HCT116 (cell line): ENCODE results near the gene BHMT. TPM values are rescaled to one million over a fixed set of nuclear protein-coding genes. Genes with fewer than 3 reads are reported as not detected.

Experiments used
- ATAC-seq: fragments of 200-7000 bp; cut with Tn5 transposase; 2 replicates; pipeline ENCODE4 v1.9.1; 2020; ENCODE audit warnings: mild to moderate bottlenecking, moderate library complexity
- BruUV-seq: library from RNA; stranded (reverse); fragments of 400-500 nt; replicated peaks from 2 replicates; lab custom pipeline; 2021; lab: Mats Ljungman, UMichigan
- CTCF ChIA-PET: fragments of 300-600 bp; sonication (Branson Sonifier 250); formaldehyde crosslinking; loops from one replicate; lab custom pipeline; 2021; ENCODE audit warnings: antibody characterized with exemption; lab: Charles Lee
- POLR2A ChIA-PET: fragments of 300-600, 350-600 bp; sonication (Branson Sonifier 250); formaldehyde crosslinking; loops from one replicate; lab custom pipeline; 2021; ENCODE audit warnings: antibody characterized with exemption; lab: Charles Lee
- RAD21 ChIA-PET, 2 experiments: fragments of 300-600 bp; sonication (Branson Sonifier 250); formaldehyde crosslinking; loops; one replicate each; lab custom pipeline; 2023; ENCODE audit warnings: low total read pairs in 2 of 2; ENCODE audit not compliant: uncharacterized antibody in 2 of 2, unreplicated experiment in 2 of 2, low non-redundant PET in 1 of 2; lab: Charles Lee
- DNase-seq: peaks from one replicate; pipeline ENCODE4 v3.0.0-alpha.2; 2010; ENCODE audit warnings: low read depth, low spot score
- H2AFZ ChIP-seq: fragments of 200-600 bp; shearing (Covaris generic), sonication (generic); 2 replicates; pipeline ENCODE4 v1.6.1; 2017; ENCODE audit warnings: low read depth, mixed run types, mixed read lengths, antibody characterized with exemption, low read length; ENCODE audit not compliant: poor library complexity, severe bottlenecking
- H3K27ac ChIP-seq: 2 replicates; pipeline ENCODE4 v1.5.1; 2012; ENCODE audit warnings: low read depth, low read length
- H3K27me3 ChIP-seq: fragments of 200-600 bp; sonication (generic); 2 replicates; pipeline ENCODE4 v1.6.1; 2016; ENCODE audit warnings: mixed run types, low read length, mixed read lengths; ENCODE audit not compliant: insufficient read depth
- H3K36me3 ChIP-seq, 2 experiments: fragments of 200-500 bp in 1 of 2; fragments of 200-600 bp in 1 of 2; sonication (Bioruptor generic) in 1 of 2; sonication (generic) in 1 of 2; 2 replicates each; pipeline versions ENCODE4 v1.5.1 to v1.6.1; 2014 to 2016; ENCODE audit warnings: low read length in 2 of 2, inconsistent platforms in 1 of 2, mixed read lengths in 1 of 2, mixed run types in 1 of 2; ENCODE audit not compliant: insufficient read depth in 2 of 2, control insufficient read depth in 1 of 2
- H3K4me1 ChIP-seq, 2 experiments: fragments of 200-600 bp in 1 of 2; sonication (generic) in 1 of 2; 2 replicates each; pipeline versions ENCODE4 v1.5.1 to v1.6.1; 2012 to 2017; ENCODE audit warnings: low read length in 2 of 2, inconsistent platforms in 1 of 2, mild to moderate bottlenecking in 1 of 2, mixed read lengths in 1 of 2, mixed run types in 1 of 2, moderate library complexity in 1 of 2; ENCODE audit not compliant: insufficient read depth in 2 of 2, control insufficient read depth in 1 of 2
- H3K4me2 ChIP-seq: fragments of 200-600 bp; sonication (generic); 2 replicates; pipeline ENCODE4 v1.6.1; 2017; ENCODE audit warnings: mixed run types, low read length, mixed read lengths
- H3K4me3 ChIP-seq, 2 experiments: fragments of 200-600 bp in 1 of 2; sonication (generic) in 1 of 2; replicated peaks in 1 of 2; 2 replicates each; pipeline ENCODE4 v1.5.1; 2011 to 2016; ENCODE audit warnings: low read length in 2 of 2, control low read depth in 1 of 2, low read depth in 1 of 2, mild to moderate bottlenecking in 1 of 2, mixed read lengths in 1 of 2, mixed run types in 1 of 2
- H3K79me2 ChIP-seq: fragments of 200-600 bp; sonication (generic); 2 replicates; pipeline ENCODE4 v1.6.1; 2017; ENCODE audit warnings: mild to moderate bottlenecking, mixed run types, low read length, moderate library complexity, mixed read lengths; ENCODE audit not compliant: insufficient read depth
- H3K9ac ChIP-seq: fragments of 200-600 bp; sonication (generic); 2 replicates; pipeline ENCODE4 v1.6.1; 2016; ENCODE audit warnings: low read length, mixed read lengths
- H3K9me2 ChIP-seq: fragments of 200-600 bp; sonication (generic), shearing (Covaris generic); 2 replicates; pipeline ENCODE4 v1.6.1; 2017; ENCODE audit warnings: mixed run types, mild to moderate bottlenecking, moderate library complexity; ENCODE audit not compliant: insufficient read depth
- H3K9me3 ChIP-seq, 2 experiments: fragments of 200-500 bp in 1 of 2; fragments of 200-600 bp in 1 of 2; sonication (Bioruptor generic) in 1 of 2; sonication (generic) in 1 of 2; 2 replicates each; pipeline ENCODE4 v1.6.1; 2014 to 2017; ENCODE audit warnings: low read length in 2 of 2, mixed read lengths in 2 of 2, inconsistent platforms in 1 of 2, low read depth in 1 of 2, mild to moderate bottlenecking in 1 of 2, mixed run types in 1 of 2, moderate library complexity in 1 of 2; ENCODE audit not compliant: control insufficient read depth in 1 of 2, insufficient read depth in 1 of 2
- H4K20me1 ChIP-seq: fragments of 200-600 bp; sonication (generic), shearing (Covaris generic); 2 replicates; pipeline ENCODE4 v1.6.1; 2017; ENCODE audit warnings: mixed run types, mild to moderate bottlenecking, moderate library complexity; ENCODE audit not compliant: insufficient read depth
- CBX3 ChIP-seq: IDR thresholded peaks from 2 replicates; pipeline ENCODE4 v1.6.1; 2012; ENCODE audit warnings: low read depth
- CTCF ChIP-seq, 3 experiments: fragments of 200-600 bp in 1 of 3; sonication (generic) in 1 of 3; IDR thresholded peaks in 2 of 3; conservative IDR thresholded peaks in 1 of 3; 2 replicates each; pipeline ENCODE4 v1.5.1; 2012 to 2017; ENCODE audit warnings: low read depth in 2 of 3, low read length in 2 of 3, antibody characterized with exemption in 1 of 3, borderline replicate concordance in 1 of 3, control low read depth in 1 of 3, mild to moderate bottlenecking in 1 of 3, mixed read lengths in 1 of 3, mixed run types in 1 of 3, moderate library complexity in 1 of 3; ENCODE audit not compliant: insufficient read depth in 1 of 3
- EGR1 ChIP-seq: IDR thresholded peaks from 2 replicates; pipeline ENCODE4 v1.6.1; 2012; ENCODE audit warnings: low read depth
- ELF1 ChIP-seq: IDR thresholded peaks from 2 replicates; pipeline ENCODE4 v1.6.1; 2012; ENCODE audit warnings: low read depth, borderline replicate concordance
- EZH2 ChIP-seq: fragments of 200-600 bp; sonication (generic); IDR thresholded peaks from 2 replicates; pipeline ENCODE4 v1.6.1; 2017; ENCODE audit warnings: antibody characterized with exemption, mixed run types
- EZH2phosphoT487 ChIP-seq: fragments of 200-600 bp; IDR thresholded peaks from 2 replicates; pipeline ENCODE4 v1.6.1; 2018; ENCODE audit warnings: antibody characterized with exemption, borderline replicate concordance
- JUND ChIP-seq: IDR thresholded peaks from 2 replicates; pipeline ENCODE4 v1.6.1; 2012
- POLR2AphosphoS5 ChIP-seq: IDR thresholded peaks from 2 replicates; pipeline ENCODE4 v1.6.1; 2011; ENCODE audit warnings: mild to moderate bottlenecking, low read depth, low read length, moderate library complexity
- RAD21 ChIP-seq: IDR thresholded peaks from 2 replicates; pipeline ENCODE4 v1.6.1; 2012; ENCODE audit warnings: low read depth, mild to moderate bottlenecking
- SIN3A ChIP-seq: IDR thresholded peaks from 2 replicates; pipeline ENCODE4 v1.6.1; 2012; ENCODE audit warnings: low read depth
- SP1 ChIP-seq: IDR thresholded peaks from 2 replicates; pipeline ENCODE4 v1.6.1; 2012; ENCODE audit warnings: low read depth
- SRF ChIP-seq: IDR thresholded peaks from 2 replicates; pipeline ENCODE4 v1.6.1; 2012; ENCODE audit warnings: low read depth
- TCF7L2 ChIP-seq: IDR thresholded peaks from 2 replicates; pipeline ENCODE4 v1.7.0; 2011; ENCODE audit warnings: borderline replicate concordance, inconsistent platforms; ENCODE audit not compliant: insufficient read depth, insufficient read length; ENCODE audit errors: extremely low read depth
- YY1 ChIP-seq: IDR thresholded peaks from 2 replicates; pipeline ENCODE4 v1.6.1; 2011; ENCODE audit warnings: low read length, low read depth, moderate library complexity, mild to moderate bottlenecking; ENCODE audit not compliant: insufficient replicate concordance; ENCODE audit errors: extremely low read depth
- ZBTB33 ChIP-seq: IDR thresholded peaks from 2 replicates; pipeline ENCODE4 v1.6.1; 2011; ENCODE audit warnings: mild to moderate bottlenecking, low read length, moderate library complexity; ENCODE audit not compliant: insufficient replicate concordance; ENCODE audit errors: extremely low read depth
- ZFX ChIP-seq: fragments of 450-650 bp; IDR thresholded peaks from 2 replicates; pipeline ENCODE4 v1.6.1; 2017
- intact Hi-C: fragments of 100-400 bp; cut with micrococcal nuclease; formaldehyde crosslinking; loops from 2 replicates; pipeline ENCODE4 v1.10.0; 2022
- total RNA-seq: library from RNA; stranded (reverse); gene quantifications from one replicate; pipeline ENCODE4 v1.2.1, GENCODE V29; 2021; ENCODE audit not compliant: unreplicated experiment

The BHMT gene
- total RNA-seq, 1 experiment from 2014 or later, result 0.44 TPM

- Histone ChIP-seq H3K4me1 (peaks cover 5 to 16% of the 10 kb centered on the region in 2 experiments; a peak in 3 of 4 replicates), H3K9me2 (no peaks in the 10 kb centered on the region), H3K4me3 (peak overlapping the region; percentile 27 to 35), H3K27me3 (no peaks in the 10 kb centered on the region), H3K4me2 (peak overlapping the region; percentile 78), H3K79me2 (no peaks in the 10 kb centered on the region), H3K9ac (peak overlapping the region; percentile 44), H2AFZ (peak overlapping the region; percentile 98), H4K20me1 (no peaks in the 10 kb centered on the region), H3K36me3 (no peaks in the 10 kb centered on the region), H3K27ac (peak overlapping the region; percentile 39), H3K9me3 (no peaks in the 10 kb centered on the region)
- intact Hi-C loops, result loop anchor here (1.0 to 10.0 kb wide), 6 partner anchors 108 to 722 kb away; partner anchors contain the start of gene ARSB
- BruUV-seq, result no TSS peak
- ChIA-PET POLR2A (interaction anchor here (0.6 to 1.7 kb wide), 9 partner anchors 10 to 950 kb away, joined by 3 to 10 read pairs (median 4); no protein-coding TSS in a partner anchor), RAD21 (interaction anchor here (0.7 to 2.3 kb wide), 10 partner anchors 42 to 234 kb away, joined by 3 to 44 read pairs (median 7); no protein-coding TSS in a partner anchor), CTCF (interaction anchor here (0.5 to 12.7 kb wide), 58 partner anchors 7 to 1599 kb away, joined by 3 to 373 read pairs (median 5); partner anchors contain the start of gene ARSB)
- DNase-seq, result peak; percentile 45
- peak; percentile 51 for ATAC-seq
- TF ChIP-seq TCF7L2 (no peak), SRF (no peak), JUND (no peak), ELF1 (no peak), ZFX (no peak), CTCF (IDR thresholded peaks at IDR 0.05 in 2 of 3, conservative IDR thresholded peaks at IDR 0.05 in 1 of 3; ENCODE audit: borderline replicate concordance in 1 of 3, insufficient read depth in 1 of 3, low read depth in 2 of 3, low read length in 2 of 3) (peak; percentile 6 to 69 (median 60); a peak in 4 of 6 replicates), RAD21 (peak; percentile 64), EZH2 (no peak), YY1 (no peak), EGR1 (no peak), POLR2AphosphoS5 (no peak), CBX3 (no peak), EZH2phosphoT487 (no peak), ZBTB33 (no peak), SP1 (no peak), SIN3A (no peak)
These were observed 21.6 kb downstream of the BHMT start for GRCh38 chr5:79133121-79133656.
